HepG2 (cell line): ENCODE data around the gene SLC22A4. TPM values are rescaled to one million over a fixed set of nuclear protein-coding genes. Genes with fewer than 3 reads are reported as not detected.

ENCODE experiments used
- GTF3A ChIP-seq: sonication (generic); formaldehyde crosslinking; conservative IDR thresholded peaks from 2 replicates; pipeline ENCODE4 v1.4.0; 2020; ENCODE audit warnings: mild to moderate bottlenecking, missing genetic modification reagents
- HNRNPH1 ChIP-seq: fragments of 200-400 bp; formaldehyde crosslinking; optimal IDR thresholded peaks from 2 replicates; pipeline ENCODE3; 2017; ENCODE audit warnings: mild to moderate bottlenecking, low read depth, low read length
- polyA plus RNA-seq, 8 experiments: library from polyadenylated mRNA; depleted of rRNA in 3 of 8; stranded (reverse) in 7 of 8; unstranded in 1 of 8; fragments of >200 nt; fragmentation: Illumina TruSeq in 4 of 8; extraction: Trizol in 4 of 8; gene quantifications; 2 replicates each; pipeline versions ENCODE4 v1.2.1 to v1.2.3, GENCODE V29; 2011 to 2016; ENCODE audit warnings: low read depth in 4 of 8, missing spikeins in 1 of 8, mixed read lengths in 1 of 8; ENCODE audit not compliant: insufficient read depth in 1 of 8
- total RNA-seq, 5 experiments: library from RNA; depleted of rRNA; stranded (reverse); fragments of >200 nt; fragmentation: Illumina TruSeq; extraction: Trizol; gene quantifications; 2 replicates each; pipeline ENCODE4 v1.2.3, GENCODE V29; 2016; ENCODE audit warnings: low read depth in 1 of 5
- TF ChIP-seq, protein P1 (sequence below): sonication (generic); formaldehyde crosslinking; IDR thresholded peaks from one replicate; pipeline ENCODE4 v1.5.1; 2020; ENCODE audit warnings: mild to moderate bottlenecking, missing genetic modification reagents; ENCODE audit errors: not compliant biosample characterization
- TF ChIP-seq, protein P2 (sequence below): sonication (generic); formaldehyde crosslinking; IDR thresholded peaks from 2 replicates; pipeline ENCODE4 v1.5.0; 2020; ENCODE audit warnings: missing genetic modification reagents, mild to moderate bottlenecking, borderline replicate concordance

Gene SLC22A4
- total and polyA plus RNA-seq, 2 of the 13 experiments (the other 11 are each of a cell fraction or from before 2014, with no cell fraction given): 0.33 to 0.62 TPM

DNA sequence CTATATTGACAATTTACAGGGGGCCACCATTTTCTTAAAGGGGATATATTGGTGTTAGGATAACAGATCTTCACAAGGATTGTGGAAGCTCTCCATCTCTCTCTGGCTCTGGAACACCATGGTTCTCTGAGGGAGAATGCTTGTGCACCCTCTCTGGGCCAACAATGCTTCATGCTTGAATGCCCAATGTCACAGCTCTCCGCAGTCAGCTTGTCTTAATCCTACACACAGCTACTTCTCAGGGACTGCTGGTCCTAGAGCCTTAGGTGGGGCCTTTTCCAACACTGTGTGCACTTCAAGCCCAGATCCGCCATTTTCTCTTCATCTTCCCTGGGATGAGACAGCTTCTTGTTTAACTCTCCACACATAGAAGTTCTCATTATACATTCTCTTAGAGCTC lies 43.6 kb upstream of the SLC22A4 start (continued):
- TF ChIP-seq, protein P1, sequence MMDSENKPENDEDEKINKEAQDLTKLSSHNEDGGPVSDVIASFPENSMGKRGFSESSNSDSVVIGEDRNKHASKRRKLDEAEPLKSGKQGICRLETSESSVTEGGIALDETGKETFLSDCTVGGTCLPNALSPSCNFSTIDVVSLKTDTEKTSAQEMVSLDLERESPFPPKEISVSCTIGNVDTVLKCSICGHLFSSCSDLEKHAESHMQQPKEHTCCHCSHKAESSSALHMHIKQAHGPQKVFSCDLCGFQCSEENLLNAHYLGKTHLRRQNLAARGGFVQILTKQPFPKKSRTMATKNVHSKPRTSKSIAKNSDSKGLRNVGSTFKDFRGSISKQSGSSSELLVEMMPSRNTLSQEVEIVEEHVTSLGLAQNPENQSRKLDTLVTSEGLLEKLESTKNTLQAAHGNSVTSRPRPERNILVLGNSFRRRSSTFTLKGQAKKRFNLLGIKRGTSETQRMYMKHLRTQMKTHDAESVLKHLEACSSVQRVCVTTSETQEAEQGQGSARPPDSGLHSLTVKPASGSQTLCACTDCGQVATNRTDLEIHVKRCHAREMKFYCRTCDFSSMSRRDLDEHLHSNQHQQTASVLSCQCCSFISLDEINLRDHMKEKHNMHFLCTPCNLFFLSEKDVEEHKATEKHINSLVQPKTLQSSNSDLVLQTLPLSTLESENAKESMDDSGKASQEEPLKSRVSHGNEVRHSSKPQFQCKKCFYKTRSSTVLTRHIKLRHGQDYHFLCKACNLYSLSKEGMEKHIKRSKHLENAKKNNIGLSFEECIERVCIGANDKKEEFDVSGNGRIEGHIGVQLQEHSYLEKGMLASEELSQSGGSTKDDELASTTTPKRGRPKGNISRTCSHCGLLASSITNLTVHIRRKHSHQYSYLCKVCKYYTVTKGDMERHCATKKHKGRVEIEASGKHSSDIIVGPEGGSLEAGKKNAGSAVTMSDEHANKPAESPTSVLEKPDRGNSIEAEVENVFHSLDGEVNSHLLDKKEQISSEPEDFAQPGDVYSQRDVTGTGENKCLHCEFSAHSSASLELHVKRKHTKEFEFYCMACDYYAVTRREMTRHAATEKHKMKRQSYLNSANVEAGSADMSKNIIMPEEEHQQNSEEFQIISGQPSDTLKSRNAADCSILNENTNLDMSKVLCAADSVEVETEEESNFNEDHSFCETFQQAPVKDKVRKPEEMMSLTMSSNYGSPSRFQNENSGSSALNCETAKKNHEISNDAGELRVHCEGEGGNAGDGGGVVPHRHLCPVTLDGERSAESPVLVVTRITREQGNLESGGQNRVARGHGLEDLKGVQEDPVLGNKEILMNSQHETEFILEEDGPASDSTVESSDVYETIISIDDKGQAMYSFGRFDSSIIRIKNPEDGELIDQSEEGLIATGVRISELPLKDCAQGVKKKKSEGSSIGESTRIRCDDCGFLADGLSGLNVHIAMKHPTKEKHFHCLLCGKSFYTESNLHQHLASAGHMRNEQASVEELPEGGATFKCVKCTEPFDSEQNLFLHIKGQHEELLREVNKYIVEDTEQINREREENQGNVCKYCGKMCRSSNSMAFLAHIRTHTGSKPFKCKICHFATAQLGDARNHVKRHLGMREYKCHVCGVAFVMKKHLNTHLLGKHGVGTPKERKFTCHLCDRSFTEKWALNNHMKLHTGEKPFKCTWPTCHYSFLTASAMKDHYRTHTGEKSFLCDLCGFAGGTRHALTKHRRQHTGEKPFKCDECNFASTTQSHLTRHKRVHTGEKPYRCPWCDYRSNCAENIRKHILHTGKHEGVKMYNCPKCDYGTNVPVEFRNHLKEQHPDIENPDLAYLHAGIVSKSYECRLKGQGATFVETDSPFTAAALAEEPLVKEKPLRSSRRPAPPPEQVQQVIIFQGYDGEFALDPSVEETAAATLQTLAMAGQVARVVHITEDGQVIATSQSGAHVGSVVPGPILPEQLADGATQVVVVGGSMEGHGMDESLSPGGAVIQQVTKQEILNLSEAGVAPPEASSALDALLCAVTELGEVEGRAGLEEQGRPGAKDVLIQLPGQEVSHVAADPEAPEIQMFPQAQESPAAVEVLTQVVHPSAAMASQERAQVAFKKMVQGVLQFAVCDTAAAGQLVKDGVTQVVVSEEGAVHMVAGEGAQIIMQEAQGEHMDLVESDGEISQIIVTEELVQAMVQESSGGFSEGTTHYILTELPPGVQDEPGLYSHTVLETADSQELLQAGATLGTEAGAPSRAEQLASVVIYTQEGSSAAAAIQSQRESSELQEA (CRISPR knock-in tag): no peak
- TF ChIP-seq HNRNPH1 (no peak), GTF3A (CRISPR knock-in tag) (no peak)
- TF ChIP-seq, protein P2, sequence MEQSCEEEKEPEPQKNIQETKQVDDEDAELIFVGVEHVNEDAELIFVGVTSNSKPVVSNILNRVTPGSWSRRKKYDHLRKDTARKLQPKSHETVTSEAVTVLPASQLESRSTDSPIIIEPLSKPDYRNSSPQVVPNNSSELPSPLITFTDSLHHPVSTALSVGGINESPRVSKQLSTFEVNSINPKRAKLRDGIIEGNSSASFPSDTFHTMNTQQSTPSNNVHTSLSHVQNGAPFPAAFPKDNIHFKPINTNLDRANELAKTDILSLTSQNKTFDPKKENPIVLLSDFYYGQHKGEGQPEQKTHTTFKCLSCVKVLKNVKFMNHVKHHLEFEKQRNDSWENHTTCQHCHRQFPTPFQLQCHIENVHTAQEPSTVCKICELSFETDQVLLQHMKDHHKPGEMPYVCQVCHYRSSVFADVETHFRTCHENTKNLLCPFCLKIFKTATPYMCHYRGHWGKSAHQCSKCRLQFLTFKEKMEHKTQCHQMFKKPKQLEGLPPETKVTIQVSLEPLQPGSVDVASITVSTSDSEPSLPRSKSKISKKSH (CRISPR knock-in tag): no peak
